ENCODE measurements around the gene GABRP. TPM values are rescaled to one million over a fixed set of nuclear protein-coding genes. Genes with fewer than 3 reads are reported as not detected.
"Not testable (repeated sequence)": the region's sequence is repeated elsewhere in the genome, so short reads cannot be mapped to it uniquely, and the experiment has no call there.

GABRP gene
- total RNA-seq, 2 donors from 2014 or later = not detected

- no peak for TF ChIP-seq CTCF (IDR thresholded peaks at IDR 0.05)
- Histone ChIP-seq H3K4me1 (ENCODE audit: control insufficient read depth in 1 of 2, low read depth in 2 of 2) (no peaks in the 10 kb centered on the region), H3K4me3 (no peak overlapping the region), H3K9me3 (no peaks in the 10 kb centered on the region), H3K36me3 (no peaks in the 10 kb centered on the region), H3K27me3 (replicated peaks; ENCODE audit: insufficient read depth) (no peaks in the 10 kb centered on the region), H3K27ac (no peak overlapping the region)
- DNase-seq (ENCODE audit: low spot score) (no peak), ATAC-seq (ENCODE audit: insufficient number of reproducible peaks, low FRiP score, low read depth) (no peak)
These were observed 42.6 kb downstream of the GABRP start for GRCh38 chr5:170826117-170826516.

GRCh38 chr5:170832241-170832640 is 48.7 kb downstream of the GABRP start:
- H3K36me3 ChIP-seq = no peaks in the 10 kb centered on the region
- no peaks in the 10 kb centered on the region for H3K27me3 ChIP-seq (replicated peaks; ENCODE audit: insufficient read depth)
- ATAC-seq (ENCODE audit: insufficient number of reproducible peaks, low FRiP score, low read depth) (no peak), DNase-seq (ENCODE audit: low spot score) (no peak)
- no peak overlapping the region for H3K4me3 ChIP-seq
- H3K27ac ChIP-seq = no peak overlapping the region
- H3K4me1 ChIP-seq (ENCODE audit: control insufficient read depth in 1 of 2, low read depth in 2 of 2) = no peaks in the 10 kb centered on the region
- no peak for TF ChIP-seq CTCF (IDR thresholded peaks at IDR 0.05)
- no peaks in the 10 kb centered on the region for H3K9me3 ChIP-seq

- not testable (repeated sequence) for ATAC-seq (ENCODE audit: insufficient number of reproducible peaks, low FRiP score, low read depth); H3K36me3 ChIP-seq; H3K27ac ChIP-seq; H3K9me3 ChIP-seq; H3K27me3 ChIP-seq (replicated peaks; ENCODE audit: insufficient read depth); H3K4me1 ChIP-seq (ENCODE audit: control insufficient read depth in 1 of 2, low read depth in 2 of 2); H3K4me3 ChIP-seq; DNase-seq (ENCODE audit: low spot score)
These were observed 50.5 kb downstream of the GABRP start for GRCh38 chr5:170833981-170834380.

- Histone ChIP-seq H3K36me3 (no peaks in the 10 kb centered on the region), H3K4me1 (ENCODE audit: control insufficient read depth in 1 of 2, low read depth in 2 of 2) (no peaks in the 10 kb centered on the region), H3K27me3 (replicated peaks; ENCODE audit: insufficient read depth) (no peaks in the 10 kb centered on the region), H3K4me3 (no peak overlapping the region), H3K9me3 (no peaks in the 10 kb centered on the region), H3K27ac (no peak overlapping the region)
- TF ChIP-seq CTCF (IDR thresholded peaks at IDR 0.05) = no peak
- DNase-seq (ENCODE audit: low spot score) = no peak
- ATAC-seq (ENCODE audit: insufficient number of reproducible peaks, low FRiP score, low read depth) = no peak
These were observed 52.7 kb downstream of the GABRP start for GRCh38 chr5:170836226-170836625.

- DNase-seq (ENCODE audit: low spot score) = no peak
- Histone ChIP-seq H3K4me3 (no peak overlapping the region), H3K9me3 (no peaks in the 10 kb centered on the region), H3K36me3 (no peaks in the 10 kb centered on the region), H3K4me1 (ENCODE audit: control insufficient read depth in 1 of 2, low read depth in 2 of 2) (no peaks in the 10 kb centered on the region), H3K27me3 (replicated peaks; ENCODE audit: insufficient read depth) (no peaks in the 10 kb centered on the region), H3K27ac (no peak overlapping the region)
- no peak for ATAC-seq (ENCODE audit: insufficient number of reproducible peaks, low FRiP score, low read depth)
- no peak for TF ChIP-seq CTCF (IDR thresholded peaks at IDR 0.05)
These were observed 60.3 kb downstream of the GABRP start for GRCh38 chr5:170843870-170844269.

GRCh38 chr5:170844651-170845050 is 61.1 kb downstream of the GABRP start:
- DNase-seq (ENCODE audit: low spot score) = no peak
- no peaks in the 10 kb centered on the region for H3K27me3 ChIP-seq (replicated peaks; ENCODE audit: insufficient read depth)
- H3K4me3 ChIP-seq = no peak overlapping the region
- ATAC-seq (ENCODE audit: insufficient number of reproducible peaks, low FRiP score, low read depth) = no peak
- H3K9me3 ChIP-seq = no peaks in the 10 kb centered on the region
- H3K4me1 ChIP-seq (ENCODE audit: control insufficient read depth in 1 of 2, low read depth in 2 of 2) = no peaks in the 10 kb centered on the region
- no peaks in the 10 kb centered on the region for H3K36me3 ChIP-seq
- H3K27ac ChIP-seq = no peak overlapping the region
- TF ChIP-seq CTCF (IDR thresholded peaks at IDR 0.05) = no peak
